Anterior cingulate cortex (tissue), 58 donors: Measurements from ENCODE around the gene FKBP8.

ENCODE experiments used
- DNase-seq, 58 donors: peaks; one replicate each; lab custom pipeline; 2025; lab: John Stamatoyannopoulos, UW

Gene FKBP8

GRCh38 chr19:18489627-18490184 is 53.7 kb downstream of the FKBP8 start:
- no peak for DNase-seq

GRCh38 chr19:18488838-18489626 is 54.3 kb downstream of the FKBP8 start:
- DNase-seq, result peak in 4 of 58 donors; percentile 19 to 51 (median 26)

- DNase-seq, result peak in 10 of 58 donors; percentile 9 to 44 (median 18)
These were observed 55.0 kb downstream of the FKBP8 start for GRCh38 chr19:18488403-18488723.

GRCh38 chr19:18487576-18488402 is 55.6 kb downstream of the FKBP8 start:
- DNase-seq, result peak in 3 of 58 donors; percentile 8 to 17 (median 9)

- no peak for DNase-seq
These were observed 56.6 kb downstream of the FKBP8 start for GRCh38 chr19:18486746-18487145.

GRCh38 chr19:18484992-18485391 is 58.4 kb downstream of the FKBP8 start:
- DNase-seq, result no peak

- no peak for DNase-seq
These were observed 60.1 kb downstream of the FKBP8 start for GRCh38 chr19:18483119-18483890.
